Ascending aorta (tissue), 2 donors: ENCODE measurements around the gene LRRC46. TPM values are rescaled to one million over a fixed set of nuclear protein-coding genes. Genes with fewer than 3 reads are reported as not detected.

ENCODE experiments used
- DNase-seq, 2 donors: peaks; one replicate each; pipeline ENCODE4 v3.0.0-alpha.2; 2019; ENCODE audit warnings: low spot score in 2 of 2
- H3K27ac ChIP-seq, 2 donors: fragments of 200-600 bp; sonication (generic); one replicate each; pipeline ENCODE4 v1.5.1; 2016 to 2017; ENCODE audit warnings: mild to moderate bottlenecking in 1 of 2
- H3K27me3 ChIP-seq: fragments of 200-600 bp; sonication (generic); one replicate; pipeline ENCODE4 v1.5.1; 2017
- H3K36me3 ChIP-seq, 2 donors: fragments of 200-600 bp; sonication (generic); one replicate each; pipeline ENCODE4 v1.5.1; 2016
- H3K4me1 ChIP-seq, 2 donors: fragments of 200-600 bp; sonication (generic); one replicate each; pipeline ENCODE4 v1.5.1; 2016 to 2017; ENCODE audit warnings: mild to moderate bottlenecking in 1 of 2
- H3K4me3 ChIP-seq, 2 donors: fragments of 200-600 bp; sonication (generic); one replicate each; pipeline ENCODE4 v1.5.1; 2016 to 2017; ENCODE audit warnings: mild to moderate bottlenecking in 1 of 2
- H3K9me3 ChIP-seq, 2 donors: fragments of 200-600 bp; sonication (generic); one replicate each; pipeline ENCODE4 v1.5.1; 2016
- intact Hi-C: fragments of 100-400 bp; cut with DNase I; formaldehyde crosslinking; loops from one replicate; pipeline ENCODE4 v1.15.1; 2023
- total RNA-seq: library from RNA; depleted of rRNA; stranded (reverse); fragments of >200 nt; gene quantifications from one replicate; pipeline ENCODE4 v1.1.0, GENCODE V29; 2016
- TF ChIP-seq, protein P1 (sequence below), 3 experiments: fragments of 200-600 bp in 2 of 3; fragments of 450-650 bp in 1 of 3; sonication (generic) in 2 of 3; IDR thresholded peaks; one replicate each; pipeline ENCODE4 v1.5.1; 2016 to 2019; ENCODE audit warnings: antibody characterized with exemption in 3 of 3, mild to moderate bottlenecking in 1 of 3, moderate library complexity in 1 of 3

LRRC46 gene
- total RNA-seq, 1 donor from 2014 or later = not detected

GRCh38 chr17:47802341-47803022 lies 29.0 kb upstream of the LRRC46 start:
- Histone ChIP-seq H3K4me1 (no peaks in the 10 kb centered on the region), H3K4me3 (no peak overlapping the region)
- intact Hi-C loops = no loop called here

GRCh38 chr17:47803201-47803600 lies 28.3 kb upstream of the LRRC46 start:
- no peak for DNase-seq
- Histone ChIP-seq H3K36me3 (peaks cover 5 to 17% of the 10 kb centered on the region in 2 donors), H3K4me3 (no peak overlapping the region), H3K4me1 (no peaks in the 10 kb centered on the region), H3K27ac (no peak overlapping the region), H3K9me3 (no peaks in the 10 kb centered on the region), H3K27me3 (no peaks in the 10 kb centered on the region)
- TF ChIP-seq, protein P1, sequence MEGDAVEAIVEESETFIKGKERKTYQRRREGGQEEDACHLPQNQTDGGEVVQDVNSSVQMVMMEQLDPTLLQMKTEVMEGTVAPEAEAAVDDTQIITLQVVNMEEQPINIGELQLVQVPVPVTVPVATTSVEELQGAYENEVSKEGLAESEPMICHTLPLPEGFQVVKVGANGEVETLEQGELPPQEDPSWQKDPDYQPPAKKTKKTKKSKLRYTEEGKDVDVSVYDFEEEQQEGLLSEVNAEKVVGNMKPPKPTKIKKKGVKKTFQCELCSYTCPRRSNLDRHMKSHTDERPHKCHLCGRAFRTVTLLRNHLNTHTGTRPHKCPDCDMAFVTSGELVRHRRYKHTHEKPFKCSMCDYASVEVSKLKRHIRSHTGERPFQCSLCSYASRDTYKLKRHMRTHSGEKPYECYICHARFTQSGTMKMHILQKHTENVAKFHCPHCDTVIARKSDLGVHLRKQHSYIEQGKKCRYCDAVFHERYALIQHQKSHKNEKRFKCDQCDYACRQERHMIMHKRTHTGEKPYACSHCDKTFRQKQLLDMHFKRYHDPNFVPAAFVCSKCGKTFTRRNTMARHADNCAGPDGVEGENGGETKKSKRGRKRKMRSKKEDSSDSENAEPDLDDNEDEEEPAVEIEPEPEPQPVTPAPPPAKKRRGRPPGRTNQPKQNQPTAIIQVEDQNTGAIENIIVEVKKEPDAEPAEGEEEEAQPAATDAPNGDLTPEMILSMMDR (IDR thresholded peaks at IDR 0.05) = no peak
- intact Hi-C loops = no loop called here

More at GRCh38 chr17:47802341-47803022, 29.0 kb upstream of the LRRC46 start:
- Histone ChIP-seq H3K27me3 (no peaks in the 10 kb centered on the region), H3K36me3 (peaks cover 0 to 10% of the 10 kb centered on the region in 2 donors), H3K27ac (no peak overlapping the region), H3K9me3 (no peaks in the 10 kb centered on the region)
- no peak for DNase-seq
- TF ChIP-seq, protein P1 (IDR thresholded peaks at IDR 0.05) = peak; percentile 14 to 47 (median 21)

GRCh38 chr17:47803751-47804150 lies 27.7 kb upstream of the LRRC46 start:
- Histone ChIP-seq H3K4me3 (no peak overlapping the region), H3K36me3 (peaks cover 11 to 23% of the 10 kb centered on the region in 2 donors), H3K9me3 (no peaks in the 10 kb centered on the region), H3K27ac (no peak overlapping the region), H3K27me3 (no peaks in the 10 kb centered on the region), H3K4me1 (no peaks in the 10 kb centered on the region)
- TF ChIP-seq, protein P1 (IDR thresholded peaks at IDR 0.05) = no peak
- intact Hi-C loops = no loop called here
- DNase-seq = no peak

DNA sequence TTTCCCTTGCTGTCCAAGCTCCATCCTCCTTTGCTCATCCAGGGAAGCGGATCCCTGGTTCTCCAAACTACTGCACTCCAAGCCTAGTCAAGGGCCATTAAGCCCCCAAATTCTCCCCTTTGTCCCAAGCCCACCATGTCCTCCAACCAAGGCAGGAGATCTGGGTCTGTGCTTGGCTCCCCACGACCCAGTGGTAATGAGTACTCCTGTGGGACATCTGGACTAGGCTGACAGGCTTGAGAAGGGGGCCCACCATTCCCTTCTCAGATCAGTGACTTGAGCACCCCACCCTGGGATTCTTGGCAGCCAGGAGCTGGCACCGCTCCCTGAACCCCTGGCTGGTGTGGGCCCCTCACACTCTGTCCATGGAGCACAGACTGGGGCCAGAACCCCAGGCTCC lies 27.0 kb upstream of the LRRC46 start:
- TF ChIP-seq, protein P1 (IDR thresholded peaks at IDR 0.05) = no peak
- intact Hi-C loops = no loop called here
- Histone ChIP-seq H3K36me3 (peaks cover 18 to 30% of the 10 kb centered on the region in 2 donors), H3K4me3 (no peak overlapping the region), H3K27ac (no peak overlapping the region), H3K27me3 (no peaks in the 10 kb centered on the region), H3K9me3 (no peaks in the 10 kb centered on the region), H3K4me1 (no peaks in the 10 kb centered on the region)
- DNase-seq = no peak

DNA sequence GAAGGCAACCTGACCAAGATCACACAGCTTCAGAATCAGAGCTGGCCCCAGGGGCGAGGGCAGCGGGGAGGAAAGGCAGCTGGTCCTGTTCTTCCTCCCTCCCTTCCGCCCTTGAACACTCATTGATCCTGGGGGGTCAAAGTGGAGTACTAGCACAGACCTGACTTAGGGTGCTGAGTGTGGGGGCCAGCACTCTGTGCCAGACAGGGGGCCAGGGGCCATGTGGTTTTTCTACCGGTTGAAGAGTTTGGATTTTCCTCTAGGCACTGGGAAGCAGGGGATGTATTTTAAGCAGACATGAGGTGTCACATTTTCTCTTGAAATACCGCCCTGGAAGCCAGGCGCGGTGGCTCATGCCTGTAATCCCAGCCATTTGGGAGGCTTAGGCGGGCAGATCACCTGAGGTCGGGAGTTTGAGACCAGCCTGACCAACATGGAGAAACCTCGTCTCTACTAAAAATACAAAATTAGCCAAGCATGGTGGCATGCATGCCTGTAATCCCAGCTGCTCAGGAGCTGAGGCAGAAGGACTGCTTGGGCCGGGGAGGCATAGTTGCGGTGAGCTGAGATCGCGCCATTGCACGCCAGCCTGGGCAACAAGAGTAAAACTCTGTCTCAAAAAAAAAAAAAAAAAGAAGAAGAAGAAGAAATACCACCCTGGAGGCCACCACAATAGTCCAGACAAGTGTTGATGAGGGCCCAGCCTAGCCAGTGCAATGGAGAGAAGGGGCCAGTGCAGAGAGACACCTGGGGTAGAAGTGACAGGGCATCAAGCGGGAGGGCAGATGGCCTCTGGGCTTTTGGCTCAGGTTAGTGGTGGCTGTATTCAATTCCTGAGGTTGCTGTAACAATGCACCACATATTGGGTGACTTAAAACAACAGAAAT lies 25.2 kb upstream of the LRRC46 start:
- H3K27me3 ChIP-seq = no peaks in the 10 kb centered on the region
- no peak overlapping the region for H3K27ac ChIP-seq
- no peaks in the 10 kb centered on the region for H3K9me3 ChIP-seq
- intact Hi-C loops = no loop called here
- TF ChIP-seq, protein P1 (IDR thresholded peaks at IDR 0.05) = no peak
- H3K36me3 ChIP-seq = peaks cover 20 to 32% of the 10 kb centered on the region in 2 donors
- no peak for DNase-seq
- H3K4me1 ChIP-seq = peaks cover 0 to 3% of the 10 kb centered on the region in 2 donors
- H3K4me3 ChIP-seq = no peak overlapping the region
